ENCODE data around the gene C16orf46.

Gene C16orf46

GRCh38 chr16:81040842-81041241, 36.2 kb downstream of the C16orf46 start:
- H3K9me2 ChIP-seq (replicated peaks; ENCODE audit: control insufficient read depth, low read length), result no peaks in the 10 kb centered on the region
- no peaks in the 10 kb centered on the region for H3K27me3 ChIP-seq (ENCODE audit: control insufficient read depth, low read length)
- no peak overlapping the region for H3K4me3 ChIP-seq (ENCODE audit: low read length)
- no peaks in the 10 kb centered on the region for H3K9me3 ChIP-seq (ENCODE audit: control insufficient read depth, insufficient read depth, low read length)
- TF ChIP-seq CTCF (IDR thresholded peaks at IDR 0.05; ENCODE audit: low read depth, low read length, poor library complexity, severe bottlenecking) (no peak), EZH2phosphoT487 (IDR thresholded peaks at IDR 0.05; ENCODE audit: borderline replicate concordance, low read length) (no peak)
- H3K79me2 ChIP-seq (ENCODE audit: control insufficient read depth, low read length), result peaks cover 38% of the 10 kb centered on the region
- H3K27ac ChIP-seq (ENCODE audit: low read depth, low read length), result no peak overlapping the region
- peaks cover 41% of the 10 kb centered on the region for H3K36me3 ChIP-seq (ENCODE audit: control insufficient read depth, low read length)
- H3K4me2 ChIP-seq (ENCODE audit: low read length), result no peak overlapping the region
- 0 out of 2 replicates have a peak, but pooled peaks cover 3% of the 10 kb centered on the region for H4K20me1 ChIP-seq (ENCODE audit: control insufficient read depth, insufficient read depth, low read depth, low read length)
- H3F3A ChIP-seq (ENCODE audit: control insufficient read depth, insufficient read depth), result no peaks in the 10 kb centered on the region
- peaks cover 10% of the 10 kb centered on the region for H3K4me1 ChIP-seq (ENCODE audit: control insufficient read depth, low read length)

GRCh38 chr16:81040131-81040530, 36.9 kb downstream of the C16orf46 start:
- Histone ChIP-seq H3K4me2 (ENCODE audit: low read length) (no peak overlapping the region), H3F3A (ENCODE audit: control insufficient read depth, insufficient read depth) (no peaks in the 10 kb centered on the region), H3K36me3 (ENCODE audit: control insufficient read depth, low read length) (peaks cover 41% of the 10 kb centered on the region), H3K27me3 (ENCODE audit: control insufficient read depth, low read length) (no peaks in the 10 kb centered on the region), H3K27ac (ENCODE audit: low read depth, low read length) (no peak overlapping the region), H4K20me1 (ENCODE audit: control insufficient read depth, insufficient read depth, low read depth, low read length) (0 out of 2 replicates have a peak, but pooled peaks cover 3% of the 10 kb centered on the region), H3K9me2 (replicated peaks; ENCODE audit: control insufficient read depth, low read length) (no peaks in the 10 kb centered on the region), H3K4me3 (ENCODE audit: low read length) (no peak overlapping the region), H3K79me2 (ENCODE audit: control insufficient read depth, low read length) (peaks cover 38% of the 10 kb centered on the region), H3K4me1 (ENCODE audit: control insufficient read depth, low read length) (peaks cover 13% of the 10 kb centered on the region), H3K9me3 (ENCODE audit: control insufficient read depth, insufficient read depth, low read length) (no peaks in the 10 kb centered on the region)
- TF ChIP-seq CTCF (IDR thresholded peaks at IDR 0.05; ENCODE audit: low read depth, low read length, poor library complexity, severe bottlenecking), result no peak
- no peak for TF ChIP-seq EZH2phosphoT487 (IDR thresholded peaks at IDR 0.05; ENCODE audit: borderline replicate concordance, low read length)

- Histone ChIP-seq H3K36me3 (ENCODE audit: control insufficient read depth, low read length) (peaks cover 12% of the 10 kb centered on the region), H3K4me2 (ENCODE audit: low read length) (peak overlapping the region; percentile 90), H3F3A (ENCODE audit: control insufficient read depth, insufficient read depth) (peaks cover 10% of the 10 kb centered on the region; the same call in 1 of the 2 replicates), H3K4me3 (ENCODE audit: low read length) (peak overlapping the region; percentile 84), H4K20me1 (ENCODE audit: control insufficient read depth, insufficient read depth, low read depth, low read length) (0 out of 2 replicates have a peak, but pooled peaks cover 3% of the 10 kb centered on the region), H3K79me2 (ENCODE audit: control insufficient read depth, low read length) (peaks cover 38% of the 10 kb centered on the region), H3K27ac (ENCODE audit: low read depth, low read length) (no peak overlapping the region; the same call in 1 of the 2 replicates), H3K9me3 (ENCODE audit: control insufficient read depth, insufficient read depth, low read length) (no peaks in the 10 kb centered on the region), H3K9me2 (replicated peaks; ENCODE audit: control insufficient read depth, low read length) (no peaks in the 10 kb centered on the region), H3K27me3 (ENCODE audit: control insufficient read depth, low read length) (no peaks in the 10 kb centered on the region), H3K4me1 (ENCODE audit: control insufficient read depth, low read length) (peaks cover 13% of the 10 kb centered on the region)
- TF ChIP-seq EZH2phosphoT487 (IDR thresholded peaks at IDR 0.05; ENCODE audit: borderline replicate concordance, low read length), result no peak
- no peak for TF ChIP-seq CTCF (IDR thresholded peaks at IDR 0.05; ENCODE audit: low read depth, low read length, poor library complexity, severe bottlenecking)
These were observed 40.2 kb downstream of the C16orf46 start for GRCh38 chr16:81036751-81037350.

All from DOHH2 (cell line).